IMR-90 (cell line): ENCODE measurements around the gene LRRC7. TPM values are rescaled to one million over a fixed set of nuclear protein-coding genes. Genes with fewer than 3 reads are reported as not detected.

Experiments
- ATAC-seq: fragments of 200-7000 bp; cut with Tn5 transposase; 2 replicates; pipeline ENCODE4 v1.9.1; 2020; ENCODE audit warnings: low read depth, mild to moderate bottlenecking, moderate library complexity
- BruUV-seq: library from RNA; stranded (reverse); fragments of 400-500 nt; replicated peaks from 2 replicates; lab custom pipeline; 2021; lab: Mats Ljungman, UMichigan
- CTCF ChIA-PET: fragments of 300-600 bp; formaldehyde crosslinking; extraction: SDS; loops from one replicate; lab custom pipeline; 2021; ENCODE audit warnings: antibody characterized with exemption; lab: Yijun Ruan, JAX
- POLR2A ChIA-PET: fragments of 300-600 bp; sonication (Branson Sonifier 250); formaldehyde crosslinking; loops from one replicate; lab custom pipeline; 2022; ENCODE audit warnings: antibody characterized with exemption; ENCODE audit not compliant: unreplicated experiment; lab: Charles Lee
- DNase-seq: peaks from one replicate; pipeline ENCODE4 v3.0.0; 2013
- H2AFZ ChIP-seq: replicated peaks from 2 replicates; pipeline ENCODE3; 2013; ENCODE audit warnings: low read length, mild to moderate bottlenecking; ENCODE audit not compliant: poor library complexity
- H2AK5ac ChIP-seq: 2 replicates; pipeline ENCODE4 v1.6.1; 2013; ENCODE audit warnings: low read depth, low read length, inconsistent platforms
- H2AK9ac ChIP-seq: replicated peaks from 2 replicates; pipeline ENCODE3; 2013; ENCODE audit warnings: mild to moderate bottlenecking, low read depth, low read length, moderate library complexity; ENCODE audit not compliant: poor library complexity
- H2BK120ac ChIP-seq: 2 replicates; pipeline ENCODE4 v1.6.1; 2013; ENCODE audit warnings: low read depth, low read length, inconsistent platforms
- H2BK15ac ChIP-seq: 3 replicates; pipeline ENCODE4 v1.6.1; 2013; ENCODE audit warnings: low read depth, low read length, inconsistent platforms
- H2BK20ac ChIP-seq: 2 replicates; pipeline ENCODE4 v1.6.1; 2013; ENCODE audit warnings: low read depth, mild to moderate bottlenecking, inconsistent platforms, low read length, moderate library complexity
- H2BK5ac ChIP-seq: 2 replicates; pipeline ENCODE4 v1.6.1; 2013; ENCODE audit warnings: mild to moderate bottlenecking, low read depth, low read length, inconsistent platforms; ENCODE audit not compliant: poor library complexity, severe bottlenecking
- H3K14ac ChIP-seq: replicated peaks from 2 replicates; pipeline ENCODE4 v1.6.1; 2013; ENCODE audit warnings: low read depth, low read length, inconsistent platforms
- H3K18ac ChIP-seq: 2 replicates; pipeline ENCODE4 v1.6.1; 2013; ENCODE audit warnings: low read depth, low read length, control low read depth
- H3K23ac ChIP-seq: 2 replicates; pipeline ENCODE4 v1.6.1; 2013; ENCODE audit warnings: low read depth, low read length, inconsistent platforms
- H3K27ac ChIP-seq: 2 replicates; pipeline ENCODE4 v1.5.1; 2013; ENCODE audit warnings: mild to moderate bottlenecking, control low read depth, low read length; ENCODE audit not compliant: insufficient read depth
- H3K27me3 ChIP-seq: 2 replicates; pipeline ENCODE4 v1.6.1; 2013; ENCODE audit warnings: low read length; ENCODE audit not compliant: control insufficient read depth, insufficient read depth
- H3K36me3 ChIP-seq: 2 replicates; pipeline ENCODE4 v1.6.1; 2013; ENCODE audit warnings: low read length, mixed read lengths; ENCODE audit not compliant: control insufficient read depth, insufficient read depth
- H3K4ac ChIP-seq: 2 replicates; pipeline ENCODE4 v1.6.1; 2013; ENCODE audit warnings: low read depth, low read length, inconsistent platforms
- H3K4me1 ChIP-seq: 2 replicates; pipeline ENCODE4 v1.6.1; 2013; ENCODE audit warnings: low read length, mixed read lengths; ENCODE audit not compliant: control insufficient read depth, insufficient read depth
- H3K4me2 ChIP-seq: 2 replicates; pipeline ENCODE4 v1.6.1; 2013; ENCODE audit warnings: low read depth, mild to moderate bottlenecking, control low read depth, low read length, moderate library complexity
- H3K4me3 ChIP-seq: 2 replicates; pipeline ENCODE4 v1.5.1; 2013; ENCODE audit warnings: low read depth, mild to moderate bottlenecking, control low read depth, low read length, moderate library complexity; ENCODE audit not compliant: insufficient read depth
- H3K56ac ChIP-seq: 2 replicates; pipeline ENCODE4 v1.6.1; 2013; ENCODE audit warnings: low read length, inconsistent platforms; ENCODE audit not compliant: insufficient read depth; ENCODE audit errors: extremely low read depth
- H3K79me1 ChIP-seq, 2 experiments: 2 replicates each; pipeline ENCODE4 v1.6.1; 2013; ENCODE audit warnings: low read length in 2 of 2, inconsistent platforms in 1 of 2, low read depth in 1 of 2
- H3K9ac ChIP-seq: 2 replicates; pipeline ENCODE4 v1.6.1; 2013; ENCODE audit warnings: low read depth, low read length, control low read depth
- H3K9me1 ChIP-seq: 2 replicates; pipeline ENCODE4 v1.6.1; 2013; ENCODE audit warnings: low read length, inconsistent platforms; ENCODE audit not compliant: insufficient read depth
- H3K9me3 ChIP-seq: 2 replicates; pipeline ENCODE4 v1.6.1; 2013; ENCODE audit warnings: low read length; ENCODE audit not compliant: control insufficient read depth, insufficient read depth
- H4K20me1 ChIP-seq: 2 replicates; pipeline ENCODE4 v1.6.1; 2013; ENCODE audit warnings: low read length, inconsistent platforms; ENCODE audit not compliant: insufficient read depth
- H4K5ac ChIP-seq: 2 replicates; pipeline ENCODE4 v1.6.1; 2013; ENCODE audit warnings: mild to moderate bottlenecking, low read depth, low read length, control low read depth
- H4K8ac ChIP-seq, 2 experiments: 2 replicates each; pipeline ENCODE4 v1.6.1; 2013; ENCODE audit warnings: low read depth in 2 of 2, low read length in 2 of 2, control low read depth in 1 of 2, inconsistent platforms in 1 of 2
- H4K91ac ChIP-seq: 2 replicates; pipeline ENCODE4 v1.6.1; 2013; ENCODE audit warnings: low read depth, low read length, inconsistent platforms; ENCODE audit not compliant: insufficient read depth
- BHLHE40 ChIP-seq: fragments of 150-350 bp; IDR thresholded peaks from 2 replicates; pipeline ENCODE4 v1.6.1; 2016; ENCODE audit warnings: mild to moderate bottlenecking, low read depth, low read length
- CEBPB ChIP-seq: IDR thresholded peaks from 2 replicates; pipeline ENCODE4 v1.6.1; 2012; ENCODE audit warnings: low read depth, low read length, improper control_type of control experiment
- CHD1 ChIP-seq: IDR thresholded peaks from 2 replicates; pipeline ENCODE4 v1.6.1; 2012; ENCODE audit warnings: low read depth, low read length, improper control_type of control experiment
- ELK1 ChIP-seq: fragments of 150-350 bp; IDR thresholded peaks from 2 replicates; pipeline ENCODE4 v1.6.1; 2016; ENCODE audit warnings: low read depth, mild to moderate bottlenecking, low read length, moderate library complexity, borderline replicate concordance
- FOS ChIP-seq: fragments of 150-350 bp; IDR thresholded peaks from 2 replicates; pipeline ENCODE4 v1.6.1; 2016; ENCODE audit warnings: low read depth, low read length
- MAZ ChIP-seq: IDR thresholded peaks from 2 replicates; pipeline ENCODE4 v1.6.1; 2012; ENCODE audit warnings: low read depth, mild to moderate bottlenecking, low read length, improper control_type of control experiment, moderate library complexity, borderline replicate concordance
- MXI1 ChIP-seq: IDR thresholded peaks from 2 replicates; pipeline ENCODE4 v1.6.1; 2012; ENCODE audit warnings: low read depth, mild to moderate bottlenecking, low read length, moderate library complexity, borderline replicate concordance
- NFE2L2 ChIP-seq: fragments of 150-350 bp; IDR thresholded peaks from 2 replicates; pipeline ENCODE4 v1.6.1; 2016; ENCODE audit warnings: low read depth, mild to moderate bottlenecking, low read length
- POLR2A ChIP-seq: IDR thresholded peaks from 2 replicates; pipeline ENCODE4 v1.6.1; 2012; ENCODE audit warnings: mild to moderate bottlenecking, low read depth, low read length
- RAD21 ChIP-seq: IDR thresholded peaks from 2 replicates; pipeline ENCODE4 v1.6.1; 2012; ENCODE audit warnings: low read length, improper control_type of control experiment
- RCOR1 ChIP-seq: IDR thresholded peaks from 2 replicates; pipeline ENCODE4 v1.6.1; 2012; ENCODE audit warnings: mild to moderate bottlenecking, low read length, improper control_type of control experiment; ENCODE audit not compliant: insufficient replicate concordance
- RFX5 ChIP-seq: IDR thresholded peaks from 2 replicates; pipeline ENCODE4 v1.8.0; 2012; ENCODE audit warnings: low read depth, mild to moderate bottlenecking, low read length, moderate library complexity
- SMC3 ChIP-seq: fragments of 150-350 bp; IDR thresholded peaks from 2 replicates; pipeline ENCODE4 v1.6.1; 2016; ENCODE audit warnings: low read depth, mild to moderate bottlenecking, antibody characterized with exemption, low read length, moderate library complexity
- dilution Hi-C: fragments of 300-500 bp; cut with HindIII; formaldehyde crosslinking; loops from one replicate; pipeline ENCODE4 v1.14.3; 2018; ENCODE audit warnings: low sequenced_read_pairs; ENCODE audit not compliant: unreplicated experiment
- in situ Hi-C: fragments of 300-500 bp; cut with MboI; formaldehyde crosslinking; loops from 3 replicates; pipeline ENCODE4 v1.14.3; 2019; ENCODE audit warnings: low sequenced_read_pairs, inconsistent platforms, mixed read lengths
- intact Hi-C: fragments of 100-400 bp; cut with micrococcal nuclease; formaldehyde crosslinking; loops from 2 replicates; pipeline ENCODE4 v1.10.0; 2022
- polyA plus RNA-seq, 3 experiments: library from polyadenylated mRNA; depleted of rRNA; stranded (reverse); fragments of >200 nt; gene quantifications; 2 replicates each; pipeline ENCODE4 v1.2.3, GENCODE V29; 2012; ENCODE audit warnings: low replicate concordance in 1 of 3
- total RNA-seq: library from RNA; depleted of rRNA; stranded (reverse); fragments of >200 nt; gene quantifications from 2 replicates; pipeline ENCODE4 v1.2.3, GENCODE V29; 2012
- TF ChIP-seq, protein P1 (sequence below): fragments of 150-350 bp; IDR thresholded peaks from 2 replicates; pipeline ENCODE4 v1.6.1; 2017; ENCODE audit warnings: mild to moderate bottlenecking, antibody characterized with exemption, low read length, low read depth

The LRRC7 gene
- total and polyA plus RNA-seq, 2 of the 4 experiments (the other 2 are of a cell fraction): under 0.01 to 0.02 TPM

DNA sequence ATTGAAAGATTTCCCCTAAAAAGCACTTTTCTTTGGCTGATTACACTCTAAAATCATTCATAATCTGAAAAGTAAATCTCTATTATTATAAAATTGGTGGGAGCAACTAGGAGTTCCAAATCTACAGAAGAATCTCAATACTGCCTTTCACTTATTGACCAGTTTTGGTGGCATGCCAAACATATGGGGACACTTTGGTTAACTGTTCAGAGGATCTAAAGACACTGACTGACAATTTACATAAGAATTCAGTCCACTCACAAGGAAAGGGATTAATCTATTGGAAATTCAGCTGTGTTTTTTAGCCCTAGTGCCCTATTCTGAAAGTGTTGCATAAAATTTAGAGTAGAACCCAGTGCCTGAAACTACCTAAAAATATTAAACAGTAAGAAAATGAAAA lies 524.1 kb downstream of the LRRC7 start:
- H3K14ac ChIP-seq: 0 out of 2 replicates have a peak overlapping the region, but pooled peaks have one; percentile 78

More for the DNA sequence above, 524.1 kb downstream of the LRRC7 start:
- H2BK15ac ChIP-seq: no peak overlapping the region
- no peak overlapping the region; the same call in 1 of the 2 replicates for H4K91ac ChIP-seq
- no peaks in the 10 kb centered on the region for H4K20me1 ChIP-seq
- no peak overlapping the region for H4K8ac ChIP-seq
- peak overlapping the region; percentile 85; the same call in 1 of the 2 replicates for H2BK20ac ChIP-seq
- in situ Hi-C loops: no loop called here
- peak overlapping the region; percentile 86 for H2BK120ac ChIP-seq
- H3K9ac ChIP-seq: no peak overlapping the region
- peak overlapping the region; percentile 72 for H2BK5ac ChIP-seq
- no peaks in the 10 kb centered on the region for H3K36me3 ChIP-seq
- H3K9me1 ChIP-seq: no peaks in the 10 kb centered on the region
- no peaks in the 10 kb centered on the region for H3K27me3 ChIP-seq
- POLR2A ChIA-PET: no interaction called here
- H4K5ac ChIP-seq: peak overlapping the region; percentile 55; the same call in 1 of the 2 replicates
- H3K18ac ChIP-seq: peak overlapping the region; percentile 82; the same call in 1 of the 2 replicates
- H3K23ac ChIP-seq: 0 out of 2 replicates have a peak overlapping the region, but pooled peaks have one; percentile 8
- H2AK9ac ChIP-seq: no peak overlapping the region
- no peak overlapping the region for H3K56ac ChIP-seq
- intact Hi-C loops: no loop called here
- ATAC-seq (no peak), DNase-seq (no peak)
- dilution Hi-C loops: no loop called here
- TF ChIP-seq CEBPB (no peak), SMC3 (no peak), CHD1 (no peak), POLR2A (no peak), MXI1 (no peak), RFX5 (no peak), MAZ (no peak), BHLHE40 (no peak), NFE2L2 (no peak), ELK1 (no peak), FOS (no peak), RAD21 (no peak), RCOR1 (no peak)
- TF ChIP-seq, protein P1, sequence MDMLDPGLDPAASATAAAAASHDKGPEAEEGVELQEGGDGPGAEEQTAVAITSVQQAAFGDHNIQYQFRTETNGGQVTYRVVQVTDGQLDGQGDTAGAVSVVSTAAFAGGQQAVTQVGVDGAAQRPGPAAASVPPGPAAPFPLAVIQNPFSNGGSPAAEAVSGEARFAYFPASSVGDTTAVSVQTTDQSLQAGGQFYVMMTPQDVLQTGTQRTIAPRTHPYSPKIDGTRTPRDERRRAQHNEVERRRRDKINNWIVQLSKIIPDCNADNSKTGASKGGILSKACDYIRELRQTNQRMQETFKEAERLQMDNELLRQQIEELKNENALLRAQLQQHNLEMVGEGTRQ: no peak
- peak overlapping the region; percentile 28; the same call in 1 of the 2 replicates for H3K4ac ChIP-seq
- H2AK5ac ChIP-seq: no peak overlapping the region
- CTCF ChIA-PET: interaction anchor here (1.2 kb wide), 1 partner anchor 41 kb away, joined by 3 read pairs; no protein-coding TSS in a partner anchor
- H3K4me1 ChIP-seq: peaks cover 4% of the 10 kb centered on the region
- H3K9me3 ChIP-seq: no peaks in the 10 kb centered on the region
- no peak overlapping the region for H3K4me2 ChIP-seq
- H3K27ac ChIP-seq: no peak overlapping the region
- no TSS peak for BruUV-seq
- no peak overlapping the region for H3K4me3 ChIP-seq
- no peaks in the 10 kb centered on the region for H3K79me1 ChIP-seq
- no peak overlapping the region for H2AFZ ChIP-seq
